Measurements from ENCODE around the gene WDR82.
"Not testable (repeated sequence)": the region's sequence is repeated elsewhere in the genome, so short reads cannot be mapped to it uniquely, and the experiment has no call there.

The WDR82 gene

DNA sequence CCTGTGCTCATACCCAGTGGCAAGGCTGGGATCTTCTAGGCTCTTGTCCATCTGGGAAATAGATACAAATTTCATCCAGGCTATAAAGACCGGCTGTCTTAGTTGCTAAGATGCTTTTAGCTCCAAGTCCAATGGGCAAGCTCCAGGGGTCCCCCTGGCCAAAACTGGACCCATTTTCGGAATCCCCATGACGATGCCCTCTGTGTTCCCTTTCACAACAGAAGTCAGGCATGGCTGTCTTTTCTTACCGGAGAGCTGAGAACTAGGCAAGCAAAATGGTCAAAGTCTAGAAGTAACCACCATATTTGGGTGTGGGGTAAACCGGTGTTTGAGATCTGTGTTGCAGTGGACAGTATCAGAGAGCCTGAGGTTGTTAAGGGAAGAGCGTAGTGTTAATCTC lies 10.2 kb upstream of the WDR82 start:
- DNase-seq: no peak

DNA sequence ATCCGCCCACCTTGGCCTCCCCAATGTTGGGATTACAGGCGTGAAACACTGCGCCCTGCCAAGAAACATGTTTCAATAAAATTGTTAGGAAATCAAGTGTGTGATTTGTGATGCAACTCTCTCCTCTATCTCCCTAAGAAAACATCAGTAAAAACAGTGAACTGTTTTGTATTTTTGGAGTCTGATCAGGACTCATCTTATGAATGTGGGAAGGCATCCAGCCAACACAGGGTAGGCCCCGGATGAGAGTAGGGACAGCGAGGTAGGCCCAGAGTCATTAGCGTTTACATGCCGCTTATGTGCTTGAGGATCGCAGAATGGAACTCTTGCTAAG lies 8.3 kb upstream of the WDR82 start:
- DNase-seq: no peak

DNA sequence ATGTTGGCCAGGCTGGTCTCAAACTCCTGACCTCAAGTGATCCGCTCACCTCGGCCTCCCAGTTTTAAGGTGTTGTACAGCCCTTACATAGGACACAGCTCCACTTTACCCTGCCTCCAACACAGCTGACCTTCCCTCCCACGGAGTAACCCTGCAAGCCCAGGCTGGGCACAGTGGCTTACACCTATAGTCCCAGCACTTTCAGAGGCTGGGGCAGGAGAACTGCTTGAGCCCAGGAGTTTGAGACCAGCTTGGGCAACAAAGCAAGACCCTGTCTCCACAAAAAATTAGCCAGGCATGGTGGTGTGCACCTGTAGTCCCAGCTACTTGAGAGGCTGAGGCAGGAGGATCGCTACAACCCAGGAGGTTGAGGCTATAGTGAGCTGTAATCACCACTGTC lies 5.6 kb upstream of the WDR82 start:
- not testable (repeated sequence) for DNase-seq

DNA sequence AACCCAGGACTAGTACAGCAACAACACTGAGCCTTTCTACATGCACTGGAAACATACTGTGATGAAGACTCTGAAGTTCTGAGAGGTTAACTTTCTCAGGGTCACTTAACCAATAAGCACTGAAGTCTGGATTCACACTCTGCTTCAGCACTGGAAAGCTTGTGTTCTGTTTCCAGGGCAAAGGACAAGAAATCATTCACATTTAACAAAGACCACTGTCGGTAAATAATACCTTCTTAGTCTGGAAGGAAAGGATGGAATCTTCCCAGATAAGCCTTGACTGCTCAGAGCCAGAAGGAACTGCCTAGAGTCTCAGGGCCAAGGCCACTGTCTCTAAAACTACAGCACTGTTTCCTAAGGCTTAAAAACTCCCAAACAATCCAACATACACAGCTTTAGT lies 4.9 kb upstream of the WDR82 start:
- DNase-seq: no peak

DNA sequence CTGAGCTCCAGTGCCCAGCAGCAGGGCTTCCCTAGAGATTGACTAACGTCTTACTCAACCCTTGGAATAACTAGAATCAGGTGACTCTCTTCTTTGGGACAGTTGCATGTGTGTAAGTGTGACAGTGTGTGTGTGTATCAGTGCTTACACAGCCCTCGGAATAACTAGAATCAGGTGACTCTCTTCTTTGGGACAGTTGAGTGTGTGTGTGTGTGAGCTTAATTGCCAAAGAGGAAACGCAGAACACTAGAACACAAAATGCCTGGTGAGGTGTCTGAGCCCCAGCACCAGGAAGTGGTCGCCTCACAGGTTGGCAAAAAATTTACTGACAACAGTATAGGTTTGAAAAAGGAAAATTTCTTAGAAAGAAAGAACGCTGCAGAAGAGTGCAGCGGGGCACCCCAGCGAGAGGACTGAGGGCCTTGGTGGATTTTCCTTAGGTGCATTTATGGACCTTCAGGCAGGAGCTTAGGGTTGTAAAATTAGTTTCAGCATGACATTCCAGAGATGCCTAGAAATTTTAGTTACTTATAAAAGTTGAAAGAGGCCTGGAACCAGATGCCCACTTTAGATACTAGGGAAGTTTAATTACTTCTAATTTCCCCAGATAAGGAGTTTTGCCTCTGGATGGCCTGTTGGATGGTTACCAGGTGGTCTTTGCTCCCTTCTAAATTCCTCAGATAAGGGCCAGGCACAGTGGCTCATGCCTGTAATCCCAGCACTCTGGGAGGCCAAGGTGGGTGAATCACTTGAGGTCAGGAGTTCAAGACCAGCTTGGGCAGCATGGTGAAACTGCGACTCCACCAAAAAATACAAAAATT lies 3.7 kb upstream of the WDR82 start:
- DNase-seq: no peak

DNA sequence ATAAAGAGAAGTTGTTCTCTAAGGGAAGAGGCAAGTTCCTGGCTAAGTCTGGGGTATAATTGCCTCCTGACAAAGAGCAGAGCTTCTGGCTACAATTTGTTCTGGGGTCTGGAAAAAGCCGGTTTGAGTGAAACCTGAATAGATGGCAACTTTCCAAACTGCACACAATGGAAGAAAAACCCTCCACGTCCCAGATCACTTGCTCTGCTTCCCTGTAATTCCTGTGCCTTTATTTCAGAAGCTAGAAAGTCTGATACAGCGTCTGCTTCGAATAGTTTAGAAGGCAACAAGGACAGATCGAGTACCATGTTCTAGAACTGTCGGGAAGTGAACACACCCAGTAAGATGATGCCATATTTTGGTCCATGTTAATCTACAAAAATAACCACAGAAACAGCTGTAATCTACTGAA lies 1.6 kb upstream of the WDR82 start:
- no peak for DNase-seq

DNA sequence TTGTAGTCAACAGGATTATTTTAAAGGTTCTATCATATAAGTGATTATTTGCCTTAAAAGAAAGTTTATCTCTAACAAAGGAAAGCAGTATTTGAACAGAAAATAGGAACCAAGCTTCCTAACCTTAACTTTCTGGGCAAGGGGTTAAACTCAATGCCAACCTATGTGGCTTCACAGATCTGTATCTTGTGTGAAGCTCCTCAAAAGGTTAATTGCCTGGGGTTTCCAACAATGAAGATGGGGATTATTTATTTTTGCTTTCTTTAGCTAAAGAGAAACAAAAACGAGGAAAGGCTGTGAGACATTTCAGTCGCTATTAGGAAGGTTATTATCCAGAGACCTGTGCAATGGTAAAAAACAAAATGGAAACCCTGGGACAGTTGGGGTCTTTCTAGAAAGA lies 1.1 kb upstream of the WDR82 start:
- DNase-seq: no peak

DNA sequence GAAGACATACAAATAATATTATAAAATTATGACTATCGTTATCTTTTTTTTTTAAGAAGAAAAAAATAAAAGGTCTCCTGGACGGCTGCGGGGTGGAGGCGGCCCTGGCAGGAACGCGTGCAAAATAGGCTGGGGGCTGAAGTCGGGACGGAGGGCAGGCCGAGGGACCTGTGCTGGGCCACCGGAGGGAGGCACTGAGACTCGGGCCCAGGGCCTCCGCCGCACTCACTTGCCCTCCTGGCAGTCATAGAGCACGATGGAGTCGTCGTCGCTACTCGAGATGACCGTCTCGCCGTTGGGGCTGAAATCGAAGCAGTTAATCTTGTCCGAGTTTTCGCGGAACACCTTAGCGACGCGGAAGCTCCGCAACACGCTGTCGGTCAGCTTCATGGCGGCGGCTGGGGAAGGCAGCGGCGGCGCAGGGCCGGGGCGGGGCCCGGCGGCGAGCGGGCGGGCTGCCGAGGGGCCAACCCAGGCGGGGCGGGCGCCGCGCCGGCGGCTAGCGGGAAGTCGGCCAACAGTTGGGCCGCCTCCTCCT lies 408 bp downstream of the WDR82 start:
- peak in 1 of 2 experiments; percentile 38 for DNase-seq

DNA sequence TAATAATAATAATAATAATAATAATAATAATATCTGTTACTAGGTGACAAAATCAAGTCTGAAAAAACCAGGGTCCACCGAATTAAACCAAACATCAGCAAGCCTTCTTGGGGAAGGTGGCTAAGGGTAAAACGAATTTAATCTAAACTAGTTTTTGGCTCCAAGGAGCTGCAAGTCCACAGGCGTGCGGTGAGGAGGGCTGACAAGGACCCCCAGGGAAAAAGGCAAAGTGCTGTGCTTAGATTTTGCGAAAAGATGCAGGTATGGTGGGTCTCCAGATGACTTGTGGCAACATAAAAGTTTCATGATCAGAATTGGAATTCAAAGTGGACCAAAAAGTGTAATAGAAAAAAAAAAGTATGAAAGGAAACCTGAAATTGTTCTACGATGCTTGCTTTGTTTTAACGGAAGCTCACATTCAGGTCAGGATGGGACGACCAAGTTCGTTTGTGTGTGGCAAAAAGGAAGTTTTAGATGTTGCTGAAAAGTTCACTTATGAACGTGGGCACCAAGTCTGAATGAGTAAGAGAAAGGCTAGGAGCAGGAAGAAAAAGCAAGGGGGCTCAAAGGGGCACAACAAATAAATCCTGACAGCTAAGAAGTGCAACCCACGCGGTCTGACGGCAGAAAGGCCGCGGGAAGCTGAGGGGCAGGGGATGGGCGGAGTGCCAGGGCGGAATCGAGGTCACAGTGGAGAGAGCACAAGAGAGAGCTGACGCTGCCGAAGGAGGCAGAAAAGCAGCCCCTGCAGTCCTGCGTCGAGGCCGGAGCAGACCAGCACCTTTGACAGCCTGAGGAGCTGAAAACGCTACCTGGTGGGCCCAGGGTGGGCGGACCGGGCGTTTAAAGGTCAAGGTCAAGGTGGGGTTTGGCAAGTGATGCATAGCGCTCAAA lies 1.1 kb downstream of the WDR82 start:
- DNase-seq: peak; percentile 12 to 44

DNA sequence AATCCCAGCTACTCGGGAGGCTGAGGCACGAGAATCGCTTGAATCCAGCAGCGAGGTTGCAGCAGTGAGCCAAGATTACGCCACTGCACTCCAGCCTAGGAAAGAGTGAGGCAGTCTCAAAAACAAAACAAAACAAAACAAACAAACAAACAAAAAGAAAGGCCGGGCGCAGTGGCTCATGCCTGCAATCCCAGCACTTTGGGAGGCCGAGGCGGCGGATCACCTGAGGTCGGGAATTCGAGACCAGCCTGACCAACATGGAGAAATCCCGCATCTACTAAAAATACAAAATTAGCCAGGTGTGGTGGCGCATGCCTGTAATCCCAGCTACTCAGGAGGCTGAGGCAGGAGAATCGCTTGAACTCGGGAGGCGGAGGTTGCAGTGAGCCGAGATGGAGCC lies 3.7 kb downstream of the WDR82 start:
- DNase-seq: not testable (repeated sequence)

DNA sequence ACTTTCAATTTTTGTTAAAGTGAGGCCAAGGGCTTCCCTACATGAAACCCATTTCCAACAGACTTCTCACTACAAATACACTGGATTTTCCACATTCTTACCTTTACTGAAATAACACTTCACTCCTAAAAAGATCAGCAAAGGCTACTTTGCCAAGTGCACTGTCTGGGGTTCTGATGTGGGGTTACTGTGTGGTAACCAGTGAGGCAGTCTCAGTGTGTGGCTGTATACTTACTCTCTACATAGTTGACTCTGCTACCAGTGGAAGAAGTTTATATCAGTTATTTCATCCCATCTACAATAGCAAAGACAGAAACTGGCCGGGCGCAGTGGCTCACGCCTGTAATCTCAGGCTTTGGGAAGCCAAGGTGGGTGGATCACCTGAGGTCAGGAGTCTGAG lies 5.6 kb downstream of the WDR82 start:
- no peak for DNase-seq

DNA sequence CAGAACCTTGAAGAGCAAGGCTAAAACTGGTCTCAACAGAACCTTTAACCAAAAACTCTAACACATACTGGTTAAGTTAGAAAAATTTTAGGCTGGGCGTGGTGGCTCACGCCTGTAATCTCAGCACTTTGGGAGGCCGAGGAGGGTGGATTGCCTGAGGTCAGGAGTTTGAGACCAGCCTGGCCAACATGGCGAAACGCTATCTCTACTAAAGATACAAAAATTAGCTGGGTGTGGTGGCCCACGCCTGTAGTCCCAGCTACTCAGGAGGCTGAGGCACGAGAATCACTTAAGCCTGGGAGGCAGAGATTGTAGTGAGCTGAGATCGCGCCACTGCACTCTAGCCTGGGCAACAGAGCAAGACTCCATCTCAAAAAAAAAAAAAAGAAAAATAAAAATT lies 6.3 kb downstream of the WDR82 start:
- DNase-seq: not testable (repeated sequence)

DNA sequence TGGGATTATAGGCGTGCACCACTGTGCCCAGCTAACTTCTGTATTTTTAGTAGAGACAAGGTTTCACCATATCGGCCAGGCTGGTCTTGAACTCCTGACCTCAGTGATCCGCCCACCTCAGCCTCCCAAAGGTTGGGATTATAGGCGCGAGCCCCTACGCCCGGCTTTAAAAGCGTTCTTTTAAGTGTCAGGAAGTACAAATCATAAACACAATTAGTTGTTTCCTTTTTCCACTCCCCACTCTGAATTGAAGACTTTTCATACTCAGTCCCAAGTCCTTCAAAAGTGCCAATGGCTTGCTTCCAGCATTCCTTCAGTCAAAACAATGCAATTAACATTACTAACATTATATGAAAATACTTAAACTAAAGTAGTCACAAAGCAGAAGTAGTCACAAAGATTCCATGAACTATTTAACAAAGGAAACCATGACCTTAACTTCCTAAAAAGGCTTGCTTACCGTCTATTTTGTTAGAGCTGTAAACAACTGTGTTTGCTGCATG lies 8.1 kb downstream of the WDR82 start:
- no peak for DNase-seq

DNA sequence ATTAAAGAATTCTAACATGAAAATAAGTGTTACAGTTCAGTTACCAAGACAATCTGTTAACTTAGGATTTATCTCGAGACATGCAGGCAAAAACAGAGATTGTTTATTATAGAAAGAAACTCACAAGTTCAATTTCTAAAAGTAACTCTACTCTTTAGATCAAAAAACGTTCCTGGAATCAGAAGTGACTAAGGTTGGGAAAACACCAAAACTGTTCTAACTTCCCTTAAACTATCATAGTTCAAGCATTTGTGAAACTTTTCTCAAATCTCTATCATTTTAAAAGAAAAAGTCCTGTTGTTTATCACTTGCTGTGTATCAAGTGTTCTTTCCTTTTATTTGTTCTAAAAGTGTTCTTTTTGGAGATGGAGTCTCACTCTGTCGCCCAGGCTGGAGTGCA lies 8.7 kb downstream of the WDR82 start:
- DNase-seq: no peak

DNA sequence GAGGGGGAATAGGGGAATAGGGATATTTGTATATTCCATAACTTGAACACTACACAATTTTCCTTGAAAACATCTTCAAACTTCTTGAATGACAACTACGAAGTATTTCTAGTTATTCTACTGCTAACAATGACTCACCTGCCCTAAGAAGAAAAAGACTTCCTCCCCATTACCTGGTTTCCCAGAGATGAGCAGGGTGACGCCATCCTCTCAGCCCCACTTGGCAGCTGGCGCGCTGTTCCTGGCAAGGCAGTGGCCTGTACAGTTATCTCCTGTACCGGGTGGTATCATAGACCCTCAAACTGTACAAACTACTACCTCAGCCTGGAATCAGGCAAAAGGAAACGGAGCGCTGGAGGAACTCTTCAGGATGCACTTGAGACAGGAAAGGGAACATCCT lies 10.4 kb downstream of the WDR82 start:
- no peak for DNase-seq

DNA sequence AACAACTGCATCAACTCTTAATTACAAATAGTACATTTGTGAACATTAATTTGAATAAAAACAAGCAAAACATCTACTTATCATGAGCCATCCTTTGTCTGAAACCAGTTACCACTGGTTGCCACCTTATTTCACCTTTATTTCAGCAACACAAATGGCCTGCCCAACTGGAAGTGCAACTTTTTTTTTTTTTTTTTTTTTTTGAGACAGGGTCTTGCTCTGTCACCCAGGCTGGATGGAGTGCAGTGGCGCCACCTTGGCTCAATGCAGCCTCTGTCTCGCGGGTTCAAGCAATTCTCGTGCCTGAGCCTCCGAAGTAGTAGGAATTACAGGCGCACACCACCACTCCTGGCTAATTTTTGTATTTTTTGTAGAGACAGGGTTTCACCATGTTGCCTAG lies 13.1 kb downstream of the WDR82 start:
- no peak for DNase-seq

DNA sequence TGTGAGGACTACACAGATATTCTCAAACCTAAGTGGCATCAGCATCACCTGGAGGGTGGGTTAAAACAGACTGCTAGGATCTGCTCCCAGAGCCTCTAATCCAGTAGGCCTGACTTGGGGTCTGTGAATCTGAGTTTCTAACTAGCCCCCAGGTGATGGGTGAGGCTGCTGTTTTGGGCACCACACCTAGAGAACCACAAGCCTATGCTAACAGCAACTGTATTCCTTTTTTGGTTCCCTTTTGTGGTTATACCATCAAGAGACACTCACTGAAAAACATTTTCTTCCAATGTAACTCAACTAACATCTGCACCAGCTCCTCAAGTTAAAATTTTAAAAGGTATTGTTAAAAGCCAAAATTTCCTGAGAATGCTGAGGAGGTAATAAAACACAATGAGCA lies 16.0 kb downstream of the WDR82 start:
- DNase-seq: no peak

DNA sequence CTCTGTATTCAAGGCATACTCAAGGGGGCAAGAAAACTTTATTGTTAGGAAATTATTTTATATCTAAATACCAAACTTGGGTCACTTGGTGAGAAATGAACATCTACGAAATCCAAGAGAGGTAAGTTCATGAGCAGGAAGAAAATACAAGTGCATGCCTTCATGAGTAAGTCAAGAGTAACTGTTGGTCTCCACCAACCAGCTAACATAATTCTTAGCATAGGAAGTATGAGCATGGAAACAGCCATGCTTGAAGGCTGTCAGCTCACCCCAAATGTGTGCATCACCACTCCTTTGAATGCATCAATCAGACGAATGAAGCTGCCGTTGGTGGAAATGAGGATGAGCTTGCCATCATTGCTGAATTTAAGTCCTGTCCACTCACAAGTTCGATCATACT lies 19.0 kb downstream of the WDR82 start:
- no peak for DNase-seq

DNA sequence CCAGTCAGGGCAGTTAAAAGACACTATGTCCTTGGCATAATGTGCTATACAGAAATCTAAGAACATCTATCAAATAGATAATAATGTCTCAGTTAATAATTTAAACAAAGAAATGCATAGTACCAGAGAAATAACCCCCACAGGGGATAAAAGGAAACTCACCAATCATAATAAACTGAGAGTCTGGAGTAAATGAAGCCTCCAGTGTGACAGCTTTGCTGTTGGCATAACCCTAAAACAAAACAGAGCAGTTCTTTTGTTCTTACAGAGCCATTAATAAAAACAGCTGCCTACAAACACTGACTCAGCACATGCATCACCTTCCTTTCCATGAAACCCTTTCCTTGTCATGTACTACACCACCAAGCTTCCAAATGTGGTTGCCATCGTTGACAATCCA lies 19.4 kb downstream of the WDR82 start:
- no peak for DNase-seq

DNA sequence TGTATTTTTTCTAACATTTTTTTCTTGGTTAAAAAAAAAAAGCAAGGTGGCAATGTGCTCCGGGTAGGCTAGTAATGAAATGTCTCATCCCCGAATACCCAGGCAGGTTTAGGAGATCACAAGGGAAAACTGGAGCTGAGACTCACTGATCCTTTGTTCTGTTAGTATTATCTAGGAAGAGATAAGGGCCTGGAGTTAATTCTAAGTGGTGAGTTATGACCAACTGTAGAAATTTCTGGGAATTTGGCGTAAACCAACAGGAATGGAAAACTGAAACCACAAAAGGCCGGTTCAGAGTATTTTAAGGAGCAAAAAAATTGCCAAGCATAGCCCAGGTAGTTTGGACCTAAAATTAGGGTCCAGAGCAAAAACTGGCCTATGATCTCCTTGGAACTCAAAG lies 20.5 kb downstream of the WDR82 start:
- DNase-seq: no peak

DNA sequence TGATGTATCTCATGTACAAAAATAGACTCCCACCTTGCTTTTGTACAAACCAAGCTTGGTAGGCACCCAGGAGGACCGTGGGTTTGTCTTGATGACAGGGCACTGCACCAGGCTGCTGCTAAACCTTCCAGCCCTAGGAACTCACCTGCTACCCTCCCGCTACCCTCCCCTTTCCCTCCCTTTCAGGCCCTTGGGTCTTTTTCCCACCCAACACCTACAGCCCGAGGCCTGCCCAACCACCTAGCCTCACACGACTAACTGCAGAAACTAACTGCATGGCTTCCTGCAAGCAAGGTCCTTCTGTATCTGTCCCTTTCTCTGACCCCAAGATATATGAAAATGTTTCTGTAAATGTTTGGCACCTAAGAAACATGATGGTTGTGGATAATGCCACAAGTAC lies 21.8 kb downstream of the WDR82 start:
- no peak for DNase-seq

DNA sequence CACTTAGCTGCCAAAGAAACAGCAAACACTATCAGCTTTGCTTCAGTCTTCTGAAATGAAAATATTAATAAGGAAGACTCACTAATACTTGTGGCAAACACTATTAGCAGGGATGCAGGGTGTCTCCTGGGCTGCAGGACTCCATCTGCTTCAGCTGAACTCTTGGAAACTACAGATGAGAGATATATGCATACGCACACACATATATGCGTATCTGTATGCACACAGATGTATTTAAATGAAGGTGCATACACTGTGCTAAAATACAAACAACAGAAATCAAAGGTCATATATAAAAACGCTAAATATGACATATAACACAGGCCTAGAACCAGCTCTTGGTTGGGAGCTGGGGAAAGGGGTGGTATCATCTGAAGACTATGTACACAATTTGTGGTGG lies 22.3 kb downstream of the WDR82 start:
- no peak for DNase-seq

DNA sequence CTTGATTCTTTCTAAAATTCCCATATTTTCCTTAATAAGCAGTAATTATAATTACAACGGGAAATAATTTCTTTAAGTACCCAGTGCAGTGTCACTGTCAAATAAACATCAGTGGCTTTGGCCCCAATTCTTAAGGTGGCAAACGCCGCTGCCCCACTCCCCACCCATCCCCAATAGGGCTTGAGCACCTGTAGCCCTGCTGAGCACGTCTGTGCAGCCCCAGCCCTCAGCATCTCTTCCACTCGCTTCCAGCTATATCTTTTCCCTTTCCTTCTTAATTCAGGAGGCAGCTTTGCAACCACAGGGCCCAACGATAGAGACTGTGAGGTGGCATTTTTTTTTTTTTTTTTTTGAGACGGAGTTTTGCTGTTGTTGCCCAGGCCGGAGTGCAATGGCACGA lies 23.8 kb downstream of the WDR82 start:
- DNase-seq: no peak

Data from NCI-H524 (cell line).